SHP77 treated with DMSO at 0.1 percent for 48 hours (cell line): Measurements from ENCODE around the gene IGFBP5.

Source experiments
- DNase-seq: peaks from one replicate; lab custom pipeline; 2025; lab: John Stamatoyannopoulos, UW

Gene IGFBP5

DNA sequence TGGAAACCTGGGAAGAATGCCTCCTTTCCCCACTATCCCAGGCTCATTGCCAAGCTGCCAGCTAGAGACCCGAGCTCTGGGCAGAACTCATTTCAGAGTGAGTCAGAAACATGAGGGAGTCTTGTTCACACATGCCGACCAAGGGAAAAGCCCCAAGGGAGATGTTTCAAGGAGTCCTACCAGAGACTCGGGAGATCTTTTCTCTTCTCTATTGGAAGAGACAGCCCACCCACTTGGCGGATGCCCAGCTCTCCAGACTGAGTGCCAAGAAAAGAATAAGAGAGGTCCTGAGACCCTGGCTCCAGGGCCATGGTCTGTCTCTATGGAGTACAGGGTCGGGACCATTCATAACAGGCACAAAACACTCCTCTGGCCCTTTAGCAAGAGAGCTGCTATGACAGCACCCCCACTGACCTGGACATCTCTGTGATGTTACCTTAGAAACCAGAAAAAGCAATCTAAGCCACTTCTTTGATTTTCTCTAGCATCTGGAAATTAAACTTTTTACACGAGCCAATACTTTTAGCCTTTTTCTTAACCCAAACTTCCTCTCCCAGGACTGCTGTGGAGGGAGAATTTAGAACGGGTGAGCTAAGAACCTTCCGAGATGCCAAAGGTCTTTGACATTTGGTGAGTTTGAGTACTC lies 18.5 kb upstream of the IGFBP5 start:
- no peak for DNase-seq

- no peak for DNase-seq
Measured at GRCh38 chr2:216711348-216711747, 16.0 kb upstream of the IGFBP5 start.

DNA sequence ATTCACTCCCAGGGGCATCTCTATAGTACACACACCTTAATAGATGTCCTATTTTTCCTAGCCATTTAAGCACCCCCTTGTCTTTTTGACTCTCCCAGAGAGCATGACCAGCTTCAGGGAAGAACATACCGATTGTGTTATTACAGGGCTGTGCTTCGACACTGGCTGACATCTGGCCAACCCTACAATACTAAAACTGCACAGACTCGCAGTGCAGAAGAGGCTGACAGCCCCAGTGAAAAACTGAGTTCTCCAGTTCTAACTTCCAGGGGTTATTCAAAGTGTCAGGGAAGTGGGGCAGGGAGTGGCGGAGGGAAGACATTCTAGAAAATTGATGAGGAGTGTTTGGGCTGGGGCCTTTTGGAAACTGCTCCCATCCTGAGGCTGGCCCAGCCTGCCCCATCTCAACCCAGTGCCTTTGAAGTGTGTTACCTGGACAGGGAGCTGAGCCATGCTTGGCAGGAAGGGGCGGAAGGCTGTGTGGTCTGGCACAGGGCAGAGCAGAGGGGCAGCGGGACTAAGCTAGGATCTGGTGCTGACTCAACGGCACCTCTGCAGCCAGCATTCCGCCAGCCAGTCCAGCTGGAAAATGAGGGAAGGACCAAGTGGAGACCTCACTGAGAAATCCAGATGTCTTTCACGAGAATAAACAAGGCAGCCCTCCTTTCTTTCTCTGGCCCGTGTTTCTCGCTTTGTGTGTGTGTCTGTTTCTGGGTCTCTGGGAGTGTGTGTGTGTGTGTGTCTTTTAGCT lies 15.4 kb upstream of the IGFBP5 start:
- DNase-seq: no peak

- no peak for DNase-seq
Measured at GRCh38 chr2:216702756-216703155, 7.4 kb upstream of the IGFBP5 start.

DNA sequence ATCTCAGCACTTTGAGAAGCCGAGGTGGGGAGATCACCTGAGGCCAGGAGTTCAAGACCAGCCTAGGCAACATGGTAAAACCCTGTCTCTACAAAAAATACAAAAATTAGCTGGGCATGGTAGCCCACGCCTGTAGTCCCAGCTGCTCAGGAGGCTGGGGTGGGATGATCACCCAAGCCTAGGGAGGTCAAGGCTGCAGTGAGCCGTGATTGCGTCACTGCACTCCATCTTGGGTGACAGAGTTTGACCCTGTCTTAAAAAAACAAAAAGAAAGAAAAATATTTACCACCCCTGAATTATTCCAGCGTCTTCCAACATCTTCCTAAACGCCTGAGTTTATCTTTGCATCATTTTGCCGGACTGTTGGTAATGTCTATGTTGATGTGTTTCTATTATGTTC lies 6.2 kb upstream of the IGFBP5 start:
- no peak for DNase-seq

GRCh38 chr2:216700781-216701180 lies 5.4 kb upstream of the IGFBP5 start:
- peak; percentile 45 for DNase-seq

DNA sequence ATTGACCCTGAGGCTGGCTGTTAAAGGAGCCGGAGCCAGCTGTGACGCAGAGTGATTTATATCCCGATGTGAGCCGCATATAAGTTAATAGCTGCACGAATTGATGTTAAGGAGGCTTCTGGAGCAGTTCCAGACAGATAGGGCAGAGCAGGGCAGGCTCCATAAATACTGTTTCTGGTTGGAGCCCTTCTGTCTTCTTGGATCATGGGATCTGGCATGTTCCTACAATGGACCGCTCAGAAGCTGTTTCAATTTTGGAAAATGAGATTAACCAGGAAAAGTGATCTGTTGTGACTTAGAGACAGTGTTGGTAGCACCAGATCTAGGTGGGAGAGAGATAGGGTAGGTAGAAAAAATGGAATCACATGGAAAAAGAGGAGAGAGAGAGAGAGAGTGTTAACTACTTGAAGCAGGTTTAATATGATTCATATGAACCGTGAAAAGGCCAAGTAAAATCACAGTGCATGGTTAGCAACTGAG lies 4.8 kb upstream of the IGFBP5 start:
- DNase-seq: peak; percentile 61

DNA sequence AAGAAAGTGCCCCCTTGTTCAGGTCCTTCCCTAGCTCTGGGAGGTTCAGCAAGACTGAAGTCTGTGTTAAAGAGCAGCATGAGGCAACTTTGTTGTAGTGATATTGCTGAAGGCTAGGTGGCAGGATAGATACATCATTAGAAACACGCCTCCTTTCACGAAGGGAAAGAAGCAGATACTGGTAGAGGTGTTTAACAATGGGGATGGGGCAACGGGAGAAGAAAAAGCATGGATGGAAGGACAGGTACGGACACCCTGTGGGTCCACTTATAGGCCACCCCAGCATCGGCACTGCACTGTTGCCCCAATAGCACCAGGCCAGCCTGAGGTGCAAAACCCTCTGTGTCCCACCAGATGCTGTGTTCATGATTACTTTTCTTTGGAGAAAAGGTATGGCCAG lies 3.5 kb upstream of the IGFBP5 start:
- DNase-seq: peak; percentile 85

GRCh38 chr2:216698293-216698692 lies 2.9 kb upstream of the IGFBP5 start:
- no peak for DNase-seq

- DNase-seq: no peak
Measured at GRCh38 chr2:216696751-216697560, 1.6 kb upstream of the IGFBP5 start.

DNA sequence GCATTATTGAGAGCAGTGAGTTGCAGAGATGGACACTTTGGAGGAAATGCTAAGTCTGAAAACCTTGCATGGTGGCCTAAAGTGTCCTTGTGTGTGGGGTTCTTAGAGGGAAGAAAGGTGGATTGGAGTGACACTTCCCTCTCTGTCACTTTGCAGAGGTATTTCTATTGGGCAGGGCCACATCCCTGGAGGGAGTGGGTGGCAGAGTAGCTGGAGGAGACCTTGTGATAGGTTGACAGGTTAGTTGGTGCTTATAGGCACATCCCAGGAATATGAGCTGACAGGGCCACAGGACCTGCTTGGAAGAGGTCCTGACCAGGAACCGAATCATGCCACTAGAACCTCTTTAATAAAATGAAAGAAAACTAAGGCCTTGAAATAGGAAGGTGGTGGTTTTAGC lies 972 bp upstream of the IGFBP5 start:
- DNase-seq: no peak

DNA sequence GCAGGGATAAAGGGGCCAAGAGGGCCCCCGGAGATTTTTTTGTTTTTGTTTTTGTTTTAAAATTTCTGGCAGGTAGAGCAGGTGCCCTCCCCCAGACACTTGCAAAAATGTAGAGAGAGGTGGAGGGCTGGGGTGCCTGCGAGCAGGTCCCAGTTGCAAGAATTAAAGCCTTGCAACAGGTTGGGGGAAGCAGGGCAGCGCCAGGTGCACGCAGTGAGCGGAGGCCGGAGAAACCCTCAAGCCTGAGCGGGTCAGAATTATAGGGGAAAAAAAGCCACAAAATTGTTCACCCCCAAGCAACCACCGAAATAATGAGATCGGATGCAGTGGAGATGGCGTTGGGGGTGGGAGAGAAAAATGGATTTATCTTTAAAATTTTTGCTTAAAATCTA lies 527 bp downstream of the IGFBP5 start:
- no peak for DNase-seq

GRCh38 chr2:216694082-216694825 lies 1.1 kb downstream of the IGFBP5 start:
- DNase-seq: peak; percentile 32

DNA sequence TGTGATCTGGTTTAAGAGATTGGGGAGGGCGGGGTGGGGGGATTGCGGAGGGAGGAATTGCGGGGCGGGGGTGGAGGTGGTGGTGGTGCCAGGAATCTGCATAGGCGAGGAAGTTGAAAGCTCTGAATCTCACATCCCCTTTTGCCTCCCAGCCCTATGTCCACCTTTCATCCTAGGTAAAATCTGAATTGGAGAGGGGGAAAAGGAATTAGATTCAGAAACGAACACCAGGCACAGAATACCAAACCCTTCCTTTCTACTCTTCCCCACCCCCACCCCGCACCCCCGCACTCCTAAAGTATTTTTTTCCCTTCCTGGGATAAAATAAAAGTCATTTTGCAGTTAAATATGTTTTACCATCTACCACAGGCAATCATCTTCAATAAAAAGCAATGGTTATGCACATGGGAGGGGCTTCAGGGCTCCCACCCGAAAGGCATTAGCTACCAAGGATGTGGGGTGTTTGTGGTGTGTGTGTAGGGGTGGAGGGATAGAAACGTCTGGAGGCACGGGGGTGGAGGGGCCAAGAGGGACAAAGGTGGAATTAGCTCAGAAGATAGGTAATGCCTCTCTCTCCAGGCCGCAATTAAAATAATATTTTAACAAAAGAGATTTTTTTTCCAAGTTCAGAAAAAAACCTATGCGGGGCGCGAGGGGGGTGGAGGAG lies 1.8 kb downstream of the IGFBP5 start:
- no peak for DNase-seq

DNA sequence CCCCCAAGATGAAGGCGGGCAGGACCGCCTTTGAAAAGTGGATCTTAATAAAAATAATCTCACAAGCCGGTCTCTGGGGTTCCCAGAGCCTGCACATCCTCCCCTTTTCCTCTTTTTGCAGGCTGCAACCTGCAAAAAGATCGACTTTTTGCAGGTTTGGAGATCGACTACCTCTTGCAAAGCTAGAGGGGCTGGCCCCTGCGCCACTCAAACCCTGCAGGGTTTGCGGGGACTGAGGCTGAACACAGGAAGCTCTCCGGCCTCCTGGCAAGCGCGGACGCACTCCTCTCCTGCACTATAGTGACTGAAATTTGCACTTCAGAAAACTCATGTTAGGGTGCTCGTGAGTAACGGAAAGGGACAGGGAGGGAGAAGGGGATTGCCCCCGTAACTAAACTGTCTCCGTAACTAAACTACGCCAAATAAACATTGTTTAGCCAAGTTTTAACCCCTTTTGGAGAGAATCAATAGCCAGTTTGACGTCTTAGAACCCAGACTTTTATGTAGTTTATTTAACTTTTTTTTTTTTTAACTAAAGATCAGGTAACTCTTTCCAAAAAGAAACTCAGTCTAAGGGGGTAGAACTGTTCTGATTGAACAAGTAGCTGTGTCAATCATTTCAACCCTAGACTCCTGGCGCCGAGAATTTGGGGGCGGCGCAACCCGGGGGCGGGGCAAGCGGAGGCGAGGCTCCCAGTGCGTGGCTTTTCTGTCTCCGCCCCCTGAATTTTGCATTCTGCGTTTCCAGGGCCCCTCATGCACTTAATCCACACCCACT lies 2.5 kb downstream of the IGFBP5 start:
- DNase-seq: peak; percentile 74

GRCh38 chr2:216690853-216691741 lies 4.3 kb downstream of the IGFBP5 start:
- peak; percentile 40 for DNase-seq

- DNase-seq: no peak
Measured at GRCh38 chr2:216690456-216690852, 4.9 kb downstream of the IGFBP5 start.

DNA sequence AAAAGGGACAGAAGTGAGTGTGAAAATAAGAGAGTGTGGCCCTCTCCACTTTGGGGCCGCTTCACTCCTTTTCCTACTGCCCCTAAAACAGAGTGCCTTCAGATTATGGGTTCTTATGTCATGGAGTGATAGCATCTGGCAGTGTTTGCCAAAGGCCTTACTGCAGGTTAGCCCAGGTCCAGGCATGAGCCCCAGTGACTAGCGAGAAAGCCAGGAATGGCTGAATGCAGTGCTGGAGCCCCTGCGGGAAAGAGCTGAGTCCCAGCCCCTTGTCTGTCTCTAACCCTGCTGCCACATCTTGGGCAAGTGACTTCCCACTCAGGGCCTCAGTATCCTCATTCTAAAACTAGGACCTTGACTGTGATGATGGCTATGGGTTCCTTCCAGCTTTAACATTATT lies 6.0 kb downstream of the IGFBP5 start:
- no peak for DNase-seq

GRCh38 chr2:216688731-216689340 lies 6.5 kb downstream of the IGFBP5 start:
- no peak for DNase-seq
